Measurements from ENCODE around the gene MYO7A.

Gene MYO7A

GRCh38 chr11:77163271-77163670, 35.2 kb downstream of the MYO7A start:
- no peaks in the 10 kb centered on the region for H3K9me3 ChIP-seq (ENCODE audit: insufficient read depth, low read depth, low read length)
- no peaks in the 10 kb centered on the region for H3K9me2 ChIP-seq (replicated peaks; ENCODE audit: low read depth, low read length)
- H3F3A ChIP-seq (ENCODE audit: low read depth): no peaks in the 10 kb centered on the region
- no peak overlapping the region for H3K4me2 ChIP-seq (ENCODE audit: low read depth, low read length, poor library complexity, severe bottlenecking)
- no peaks in the 10 kb centered on the region for H3K36me3 ChIP-seq (ENCODE audit: insufficient read depth, low read length)
- peaks cover 15% of the 10 kb centered on the region for H3K4me1 ChIP-seq (ENCODE audit: insufficient read depth, low read length, poor library complexity, severe bottlenecking)
- H3K79me2 ChIP-seq (ENCODE audit: insufficient read depth, low read length): no peaks in the 10 kb centered on the region
- H4K20me1 ChIP-seq (ENCODE audit: insufficient read depth, low read length, poor library complexity, severe bottlenecking): no peaks in the 10 kb centered on the region
- no peak overlapping the region for H3K4me3 ChIP-seq (ENCODE audit: low read length, poor library complexity, severe bottlenecking)
- no peak overlapping the region for H2AFZ ChIP-seq (ENCODE audit: low read length)
- no peak for TF ChIP-seq CTCF (conservative IDR thresholded peaks at IDR 0.05; ENCODE audit: low read length)
- no peak for TF ChIP-seq EZH2phosphoT487 (IDR thresholded peaks at IDR 0.05; ENCODE audit: borderline replicate concordance)
- no peaks in the 10 kb centered on the region for H3K27me3 ChIP-seq (ENCODE audit: insufficient read depth, low read length, poor library complexity, severe bottlenecking)
- H3K9ac ChIP-seq (ENCODE audit: low read depth, low read length, poor library complexity, severe bottlenecking): no peak overlapping the region

- TF ChIP-seq CTCF (conservative IDR thresholded peaks at IDR 0.05; ENCODE audit: low read length) (no peak), EZH2phosphoT487 (IDR thresholded peaks at IDR 0.05; ENCODE audit: borderline replicate concordance) (no peak)
- H2AFZ ChIP-seq (ENCODE audit: low read length): no peak overlapping the region
- no peak overlapping the region for H3K9ac ChIP-seq (ENCODE audit: low read depth, low read length, poor library complexity, severe bottlenecking)
- H4K20me1 ChIP-seq (ENCODE audit: insufficient read depth, low read length, poor library complexity, severe bottlenecking): no peaks in the 10 kb centered on the region
- H3K4me1 ChIP-seq (ENCODE audit: insufficient read depth, low read length, poor library complexity, severe bottlenecking): peaks cover 15% of the 10 kb centered on the region
- H3K36me3 ChIP-seq (ENCODE audit: insufficient read depth, low read length): no peaks in the 10 kb centered on the region
- no peaks in the 10 kb centered on the region for H3F3A ChIP-seq (ENCODE audit: low read depth)
- H3K9me3 ChIP-seq (ENCODE audit: insufficient read depth, low read depth, low read length): no peaks in the 10 kb centered on the region
- no peak overlapping the region for H3K4me2 ChIP-seq (ENCODE audit: low read depth, low read length, poor library complexity, severe bottlenecking)
- H3K79me2 ChIP-seq (ENCODE audit: insufficient read depth, low read length): no peaks in the 10 kb centered on the region
- no peaks in the 10 kb centered on the region for H3K27me3 ChIP-seq (ENCODE audit: insufficient read depth, low read length, poor library complexity, severe bottlenecking)
- no peak overlapping the region for H3K4me3 ChIP-seq (ENCODE audit: low read length, poor library complexity, severe bottlenecking)
- no peaks in the 10 kb centered on the region for H3K9me2 ChIP-seq (replicated peaks; ENCODE audit: low read depth, low read length)
These were observed 37.0 kb downstream of the MYO7A start for GRCh38 chr11:77165066-77165465.

- no peak overlapping the region for H3K4me3 ChIP-seq (ENCODE audit: low read length, poor library complexity, severe bottlenecking)
- H4K20me1 ChIP-seq (ENCODE audit: insufficient read depth, low read length, poor library complexity, severe bottlenecking): no peaks in the 10 kb centered on the region
- H3K4me1 ChIP-seq (ENCODE audit: insufficient read depth, low read length, poor library complexity, severe bottlenecking): peaks cover 15% of the 10 kb centered on the region
- TF ChIP-seq EZH2phosphoT487 (IDR thresholded peaks at IDR 0.05; ENCODE audit: borderline replicate concordance) (no peak), CTCF (conservative IDR thresholded peaks at IDR 0.05; ENCODE audit: low read length) (no peak)
- H3K36me3 ChIP-seq (ENCODE audit: insufficient read depth, low read length): no peaks in the 10 kb centered on the region
- no peaks in the 10 kb centered on the region for H3K27me3 ChIP-seq (ENCODE audit: insufficient read depth, low read length, poor library complexity, severe bottlenecking)
- no peaks in the 10 kb centered on the region for H3K79me2 ChIP-seq (ENCODE audit: insufficient read depth, low read length)
- no peaks in the 10 kb centered on the region for H3K9me3 ChIP-seq (ENCODE audit: insufficient read depth, low read depth, low read length)
- H3K9me2 ChIP-seq (replicated peaks; ENCODE audit: low read depth, low read length): no peaks in the 10 kb centered on the region
- no peaks in the 10 kb centered on the region for H3F3A ChIP-seq (ENCODE audit: low read depth)
- H3K4me2 ChIP-seq (ENCODE audit: low read depth, low read length, poor library complexity, severe bottlenecking): no peak overlapping the region
- no peak overlapping the region for H2AFZ ChIP-seq (ENCODE audit: low read length)
- H3K9ac ChIP-seq (ENCODE audit: low read depth, low read length, poor library complexity, severe bottlenecking): no peak overlapping the region
These were observed 38.0 kb downstream of the MYO7A start for GRCh38 chr11:77166021-77166420.

Data from Loucy (cell line).